Motor neuron (in vitro differentiated cells): ENCODE data around the gene DHX35. TPM values are rescaled to one million over a fixed set of nuclear protein-coding genes. Genes with fewer than 3 reads are reported as not detected.

Source experiments
- ATAC-seq, 8 experiments: fragments of 200-7000 bp; cut with Tn5 transposase; replicated peaks in 6 of 8; 2 replicates each; pipeline ENCODE4 v1.8.0; 2021; ENCODE audit warnings: mild to moderate bottlenecking in 8 of 8, moderate library complexity in 8 of 8
- H3K27ac ChIP-seq, 2 donors: fragments of 250-450 bp; sonication (Bioruptor Pico); 2 replicates each; pipeline ENCODE4 v1.9.0; 2021; ENCODE audit warnings: antibody characterized with exemption in 2 of 2, mild to moderate bottlenecking in 2 of 2, moderate library complexity in 1 of 2
- H3K4me1 ChIP-seq, 2 donors: fragments of 250-450 bp; sonication (Bioruptor Pico); replicated peaks in 1 of 2; 2 replicates each; pipeline ENCODE4 v1.6.1; 2021; ENCODE audit warnings: antibody characterized with exemption in 2 of 2, mild to moderate bottlenecking in 2 of 2, moderate library complexity in 1 of 2
- H3K4me3 ChIP-seq, 5 donors: fragments of 250-450 bp; sonication (Bioruptor Pico); 2 replicates each; pipeline ENCODE4 v1.9.0; 2021; ENCODE audit warnings: antibody characterized with exemption in 5 of 5, mild to moderate bottlenecking in 5 of 5, moderate library complexity in 4 of 5
- WGBS, 10 experiments: fragments of 450-650 bp; shearing (Covaris generic); methylation state at CpG; one replicate each; pipeline ENCODE4 v1.0.0; 2022; 5-methylcytosine and 5-hydroxymethylcytosine counted together
- in situ Hi-C, 9 experiments: fragments of 400-800 bp; cut with MboI; loops; one replicate each; pipeline ENCODE4 v1.15.0; 2021; ENCODE audit warnings: low sequenced_read_pairs in 9 of 9, low pct_unique_long_range_greater_than_20kb in 2 of 9; ENCODE audit not compliant: unreplicated experiment in 9 of 9
- total RNA-seq, 8 experiments: library from RNA; unstranded; fragments of 300-600 nt; gene quantifications; 2 replicates each; pipeline versions ENCODE4 v1.2.3 to v1.2.4, GENCODE V29; 2022

The DHX35 gene
- total RNA-seq, 8 experiments from 2014 or later: 6.9 to 16.6 (median 11.4) TPM

DNA sequence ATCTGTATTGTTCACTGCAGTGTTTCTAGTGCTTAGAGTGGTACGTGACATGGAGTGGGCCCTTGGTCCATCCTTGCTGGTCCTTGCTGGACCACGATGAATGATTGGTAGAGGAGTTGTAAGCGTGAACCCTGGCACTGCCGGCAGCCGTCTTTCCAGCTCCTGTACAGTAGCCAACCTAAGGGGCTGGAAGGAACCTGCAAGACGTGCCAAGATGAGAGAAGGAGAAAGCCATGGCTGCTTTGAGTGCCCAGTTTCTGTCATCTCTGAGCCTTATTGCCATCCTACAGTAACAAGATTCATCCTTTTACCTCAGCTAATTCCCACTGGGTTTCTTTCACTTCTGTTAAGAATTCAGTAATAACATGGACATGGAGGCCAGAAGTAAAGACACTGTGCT, 5.9 kb downstream of the DHX35 start:
- in situ Hi-C loops: no loop called here
- Histone ChIP-seq H3K27ac (no peak overlapping the region), H3K4me1 (peaks cover 0 to 3% of the 10 kb centered on the region in 2 donors), H3K4me3 (no peak overlapping the region)
- ATAC-seq: no peak
- WGBS, 10 experiments: 60 to 100% (median 85%) methylated on average over 1 to 2 of the region's 6 CpGs; no CpG with 5 or more reads in 6 of the 10 experiments

- H3K4me1 ChIP-seq: no peaks in the 10 kb centered on the region
- H3K27ac ChIP-seq: no peak overlapping the region
- no peak for ATAC-seq
- in situ Hi-C loops: no loop called here
- H3K4me3 ChIP-seq: no peak overlapping the region
- WGBS, 10 experiments: 68 to 100% (median 91%) methylated on average over 1 to 4 of the region's 4 CpGs; no CpG with 5 or more reads in 4 of the 10 experiments
Observed at GRCh38 chr20:38969708-38970107, 7.6 kb downstream of the DHX35 start.

DNA sequence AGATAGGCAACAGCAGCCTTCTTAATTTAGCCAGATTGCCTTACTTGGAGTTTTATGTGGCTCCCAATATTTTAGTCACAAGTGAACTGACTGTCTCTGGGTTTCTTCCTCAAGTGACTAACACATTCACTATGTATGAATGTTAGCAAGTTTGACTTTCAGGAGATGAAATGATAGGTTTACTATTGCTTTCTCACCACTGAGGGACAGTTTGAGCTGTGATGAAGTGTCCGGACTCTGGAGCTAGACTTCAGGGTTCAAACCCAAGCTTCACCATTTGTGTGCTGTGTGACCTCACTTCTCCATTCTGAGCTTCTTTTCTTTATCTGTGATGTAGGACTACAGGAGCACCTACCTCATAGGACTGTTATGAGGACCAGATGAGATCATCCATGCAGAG, 8.2 kb downstream of the DHX35 start:
- ATAC-seq: peak in 2 of 8 experiments; percentile 10 to 45
- WGBS, 10 experiments: 0 to 100% (median 100%) methylated on average over 1 of the region's 1 CpG; no CpG with 5 or more reads in 4 of the 10 experiments

DNA sequence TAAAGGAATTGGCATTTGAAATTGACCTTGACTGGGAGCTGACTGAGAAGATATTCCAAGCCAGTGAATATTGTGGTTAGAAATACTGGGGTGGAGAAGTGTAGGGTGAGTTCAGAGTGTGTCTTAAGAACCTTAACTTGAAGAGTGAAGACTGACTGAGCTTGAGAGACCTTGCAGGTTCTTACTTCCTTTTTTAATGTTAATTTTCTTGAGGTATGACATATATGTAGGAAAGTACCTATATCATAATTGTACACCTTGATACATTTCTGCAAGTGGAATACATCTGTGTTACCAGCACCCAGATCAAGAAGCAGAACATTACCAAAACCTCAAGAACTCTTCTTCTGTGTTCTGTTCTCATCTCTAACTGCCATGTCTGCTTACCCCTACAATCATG, 11.0 kb downstream of the DHX35 start:
- peak in 1 of 8 experiments; percentile 12 for ATAC-seq
- Histone ChIP-seq H3K27ac (no peak overlapping the region), H3K4me1 (no peaks in the 10 kb centered on the region), H3K4me3 (no peak overlapping the region)
- in situ Hi-C loops: no loop called here

More for the DNA sequence above, 8.2 kb downstream of the DHX35 start:
- Histone ChIP-seq H3K27ac (no peak overlapping the region), H3K4me1 (no peaks in the 10 kb centered on the region), H3K4me3 (no peak overlapping the region)
- in situ Hi-C loops: no loop called here

DNA sequence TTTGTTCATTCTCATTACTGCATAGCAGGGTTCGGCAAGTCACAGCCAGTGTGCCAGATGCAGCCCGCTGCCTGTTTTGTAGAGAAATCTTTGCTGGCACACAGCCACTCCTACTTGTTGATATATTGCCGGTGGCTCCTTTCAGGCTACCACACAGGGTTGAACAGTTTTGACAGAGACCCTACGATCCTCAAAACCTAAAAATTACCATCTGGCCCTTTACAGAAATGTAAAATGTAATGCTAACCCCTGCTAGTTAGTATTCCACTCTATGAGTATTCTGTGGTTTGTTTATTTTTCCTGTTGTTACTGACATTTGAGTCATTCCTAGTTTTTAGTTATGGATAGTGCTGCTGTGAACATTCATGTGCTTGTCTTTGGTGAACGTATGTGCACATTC, 11.5 kb downstream of the DHX35 start:
- Histone ChIP-seq H3K4me1 (no peaks in the 10 kb centered on the region), H3K4me3 (no peak overlapping the region), H3K27ac (no peak overlapping the region)
- in situ Hi-C loops: no loop called here
- ATAC-seq: peak; percentile 43 to 83 (median 58)
- 12 to 87% (median 60%) methylated on average over 1 to 5 of the region's 5 CpGs for WGBS, 10 experiments

GRCh38 chr20:38975539-38976120, 13.5 kb downstream of the DHX35 start:
- Histone ChIP-seq H3K27ac (no peak overlapping the region), H3K4me1 (no peaks in the 10 kb centered on the region), H3K4me3 (no peak overlapping the region)
- in situ Hi-C loops: no loop called here
- 50 to 100% (median 89%) methylated on average over 1 to 2 of the region's 2 CpGs; no CpG with 5 or more reads in 2 of the 10 experiments for WGBS, 10 experiments
- no peak for ATAC-seq

DNA sequence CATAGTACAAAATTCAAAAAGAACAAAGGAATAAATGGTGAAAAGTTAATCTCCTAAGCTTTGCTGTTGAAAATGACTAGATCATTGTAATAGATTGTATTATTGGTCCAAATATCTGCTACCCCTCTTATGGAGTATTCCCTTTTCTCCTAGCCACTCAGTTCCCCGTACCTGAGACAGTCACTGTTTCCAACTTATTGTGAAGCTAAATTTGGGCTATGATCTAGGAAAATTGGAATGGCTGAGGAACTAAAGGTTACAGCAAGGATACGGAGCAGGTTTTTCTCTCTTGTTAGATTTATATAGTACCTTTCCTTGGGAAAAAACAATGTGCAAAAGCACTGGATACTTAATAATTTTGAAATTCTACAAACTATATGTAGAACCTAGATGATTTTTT, 17.3 kb downstream of the DHX35 start:
- no peak overlapping the region for H3K27ac ChIP-seq
- no peak overlapping the region for H3K4me3 ChIP-seq
- no peaks in the 10 kb centered on the region for H3K4me1 ChIP-seq
- ATAC-seq: no peak
- 92 to 100% (median 98%) methylated on average over 1 to 2 of the region's 2 CpGs; no CpG with 5 or more reads in 2 of the 10 experiments for WGBS, 10 experiments
- in situ Hi-C loops: no loop called here

DNA sequence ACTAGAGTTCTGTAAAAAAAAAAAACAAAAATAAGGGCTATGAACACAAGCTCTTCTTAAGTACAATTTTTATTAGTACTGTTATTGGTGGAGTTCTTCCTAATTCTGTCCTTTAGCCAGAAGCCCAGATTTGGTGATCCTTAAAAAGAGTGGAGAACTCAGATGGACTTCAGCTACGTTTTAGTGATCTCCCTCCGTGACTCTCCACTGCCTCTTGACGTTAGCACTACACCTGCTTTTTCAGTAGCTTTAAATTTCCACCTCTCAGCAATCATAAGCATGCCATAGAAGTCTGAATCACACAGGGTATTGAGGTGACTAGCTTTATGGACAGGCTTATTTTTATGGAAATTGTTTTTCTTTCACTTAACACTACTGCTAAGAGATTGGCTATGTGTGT, 17.7 kb downstream of the DHX35 start:
- no peak overlapping the region for H3K4me3 ChIP-seq
- WGBS, 10 experiments: 20 to 100% (median 83%) methylated on average over 1 to 3 of the region's 3 CpGs; no CpG with 5 or more reads in 1 of the 10 experiments
- in situ Hi-C loops: no loop called here
- ATAC-seq: no peak
- H3K4me1 ChIP-seq: no peaks in the 10 kb centered on the region
- H3K27ac ChIP-seq: no peak overlapping the region

DNA sequence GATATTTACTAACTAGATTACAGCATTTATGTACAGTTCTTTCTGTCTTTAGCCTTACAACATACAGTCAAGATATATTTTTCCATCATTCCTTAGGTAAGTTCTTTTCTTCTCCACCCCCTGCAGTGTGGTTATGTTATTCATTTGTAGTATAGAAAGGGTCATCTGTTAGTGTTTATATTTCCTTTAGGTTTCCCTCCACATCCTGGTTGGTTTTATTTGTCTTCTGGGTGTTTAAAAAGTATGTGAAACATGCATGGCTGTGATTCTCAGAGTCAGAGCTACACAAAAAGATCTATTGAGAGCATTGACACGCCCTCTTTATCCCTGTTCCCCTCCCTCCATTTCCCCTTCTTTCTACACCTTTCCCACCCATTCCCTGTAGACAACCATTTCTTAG, 20.1 kb downstream of the DHX35 start:
- 75 to 100% (median 85%) methylated on average over 1 of the region's 1 CpG; no CpG with 5 or more reads in 4 of the 10 experiments for WGBS, 10 experiments
- peak in 1 of 8 experiments; percentile 58 for ATAC-seq
- no peaks in the 10 kb centered on the region for H3K4me1 ChIP-seq
- H3K4me3 ChIP-seq: no peak overlapping the region
- H3K27ac ChIP-seq: no peak overlapping the region
- in situ Hi-C loops: no loop called here

- Histone ChIP-seq H3K4me1 (no peaks in the 10 kb centered on the region), H3K4me3 (no peak overlapping the region), H3K27ac (no peak overlapping the region)
- WGBS, 10 experiments: 0 to 100% (median 95%) methylated on average over 1 to 4 of the region's 4 CpGs; no CpG with 5 or more reads in 1 of the 10 experiments
- ATAC-seq: no peak
- in situ Hi-C loops: no loop called here
Observed at GRCh38 chr20:38985060-38985459, 22.9 kb downstream of the DHX35 start.

DNA sequence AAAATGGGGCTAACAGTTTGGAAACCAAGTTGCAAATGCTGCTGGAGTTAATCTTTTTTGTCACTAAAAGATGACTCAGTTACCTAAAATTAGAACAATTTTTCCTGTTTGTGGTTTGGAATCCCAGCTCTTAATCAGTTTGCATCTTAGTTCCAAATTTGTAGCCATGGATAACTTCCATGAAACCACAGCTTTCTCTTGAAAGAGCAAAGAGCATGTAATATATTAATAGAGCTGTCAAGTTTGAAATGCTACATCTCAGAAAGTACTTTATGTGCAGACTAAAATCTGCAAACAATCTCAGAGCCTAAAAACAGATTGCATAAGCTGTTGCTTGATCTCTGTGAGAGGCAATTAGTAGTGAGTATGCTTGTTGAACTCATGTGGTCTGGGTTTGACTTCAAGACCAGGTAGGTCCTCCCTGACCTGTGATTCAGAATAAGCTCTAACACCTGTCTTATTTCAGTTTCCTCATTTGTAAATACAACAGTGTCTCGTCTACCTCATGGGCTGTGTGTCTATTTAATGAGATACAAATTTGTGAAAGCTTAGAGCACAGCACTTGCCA, 23.5 kb downstream of the DHX35 start:
- in situ Hi-C loops: no loop called here
- no peak overlapping the region for H3K27ac ChIP-seq
- peak in 3 of 8 experiments; percentile 29 to 53 (median 50) for ATAC-seq
- WGBS, 10 experiments: 0 to 100% (median 91%) methylated on average over 1 of the region's 1 CpG; no CpG with 5 or more reads in 4 of the 10 experiments
- no peaks in the 10 kb centered on the region for H3K4me1 ChIP-seq
- H3K4me3 ChIP-seq: no peak overlapping the region

DNA sequence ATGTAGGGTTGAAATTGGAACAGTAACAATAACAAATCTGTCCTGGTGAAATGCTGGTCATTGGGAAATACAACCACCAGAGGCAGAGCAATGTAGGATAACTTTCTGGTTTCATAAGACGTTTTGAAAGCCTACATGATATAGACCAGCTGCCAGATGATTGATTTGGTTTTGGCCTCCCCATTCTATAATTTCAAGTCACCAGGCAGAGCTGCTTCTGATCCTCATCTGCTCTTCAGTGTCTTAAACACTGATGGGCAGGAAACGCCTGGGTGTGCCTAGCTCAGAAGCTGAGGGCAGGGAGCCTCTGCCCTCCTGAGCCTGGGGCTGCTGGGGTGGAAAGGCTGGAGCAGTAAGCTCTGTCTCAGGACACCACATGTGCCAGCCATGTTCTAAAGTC, 24.5 kb downstream of the DHX35 start:
- Histone ChIP-seq H3K4me3 (no peak overlapping the region), H3K27ac (no peak overlapping the region), H3K4me1 (no peaks in the 10 kb centered on the region)
- ATAC-seq: peak in 3 of 8 experiments; percentile 42 to 68 (median 43)
- 20 to 100% (median 90%) methylated on average over 1 of the region's 2 CpGs; no CpG with 5 or more reads in 6 of the 10 experiments for WGBS, 10 experiments
- in situ Hi-C loops: no loop called here

- WGBS, 10 experiments: 38 to 100% (median 86%) methylated on average over 1 to 4 of the region's 4 CpGs; no CpG with 5 or more reads in 1 of the 10 experiments
- in situ Hi-C loops: no loop called here
- no peak overlapping the region for H3K27ac ChIP-seq
Observed at GRCh38 chr20:38987777-38988176, 25.6 kb downstream of the DHX35 start.

DNA sequence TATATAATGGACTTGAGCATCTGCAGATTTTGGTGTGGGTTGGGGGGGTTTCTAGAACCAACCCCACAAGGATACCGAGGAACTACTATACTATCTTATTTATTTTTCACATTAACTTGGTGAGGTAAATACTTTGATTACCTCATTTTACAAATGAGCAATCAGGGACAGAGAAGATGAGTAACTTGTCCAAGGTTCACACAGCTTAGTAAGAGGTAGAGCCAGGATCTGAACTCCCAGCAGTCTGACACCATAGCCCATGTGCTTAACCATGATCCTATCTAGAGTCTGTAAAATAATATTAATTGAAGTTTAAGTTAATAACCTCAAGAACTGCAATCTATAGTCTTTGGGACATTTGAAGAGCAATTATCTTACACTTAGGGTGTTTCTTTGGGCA, 28.6 kb downstream of the DHX35 start:
- H3K27ac ChIP-seq: no peak overlapping the region
- H3K4me1 ChIP-seq: no peaks in the 10 kb centered on the region
- 80 to 100% (median 100%) methylated on average over 1 of the region's 1 CpG; no CpG with 5 or more reads in 1 of the 10 experiments for WGBS, 10 experiments
- H3K4me3 ChIP-seq: no peak overlapping the region
- ATAC-seq: no peak
- in situ Hi-C loops: no loop called here

More at GRCh38 chr20:38987777-38988176, 25.6 kb downstream of the DHX35 start:
- no peaks in the 10 kb centered on the region for H3K4me1 ChIP-seq
- no peak for ATAC-seq
- no peak overlapping the region for H3K4me3 ChIP-seq
